K562 (cell line): ENCODE measurements around the gene CHCHD1.

Source experiments
- CHD1 ChIP-seq: fragments of 200-600 bp; sonication (generic); IDR thresholded peaks from one replicate; pipeline ENCODE4 v1.6.1; 2012; ENCODE audit warnings: mild to moderate bottlenecking, moderate library complexity, low read length, inconsistent platforms
- HCFC1 ChIP-seq: IDR thresholded peaks from 2 replicates; pipeline ENCODE4 v1.6.1; 2012; ENCODE audit warnings: low read depth, low read length, improper control_type of control experiment
- HDAC6 ChIP-seq: IDR thresholded peaks from 2 replicates; pipeline ENCODE4 v1.6.1; 2012; ENCODE audit warnings: low read depth, mild to moderate bottlenecking, control low read depth, inconsistent platforms, low read length, moderate library complexity
- SMAD1 ChIP-seq: fragments of 150-350 bp; IDR thresholded peaks from 2 replicates; pipeline ENCODE4 v1.6.1; 2014; ENCODE audit warnings: low read length, low read depth; ENCODE audit not compliant: partially characterized antibody
- TARDBP ChIP-seq: fragments of 450-650 bp; IDR thresholded peaks from 2 replicates; pipeline ENCODE4 v1.6.1; 2016
- ZNF830 ChIP-seq: fragments of 250-450 bp; sonication (Bioruptor Pico); IDR thresholded peaks from 2 replicates; pipeline ENCODE4 v1.5.0; 2021; ENCODE audit warnings: mild to moderate bottlenecking

DNA sequence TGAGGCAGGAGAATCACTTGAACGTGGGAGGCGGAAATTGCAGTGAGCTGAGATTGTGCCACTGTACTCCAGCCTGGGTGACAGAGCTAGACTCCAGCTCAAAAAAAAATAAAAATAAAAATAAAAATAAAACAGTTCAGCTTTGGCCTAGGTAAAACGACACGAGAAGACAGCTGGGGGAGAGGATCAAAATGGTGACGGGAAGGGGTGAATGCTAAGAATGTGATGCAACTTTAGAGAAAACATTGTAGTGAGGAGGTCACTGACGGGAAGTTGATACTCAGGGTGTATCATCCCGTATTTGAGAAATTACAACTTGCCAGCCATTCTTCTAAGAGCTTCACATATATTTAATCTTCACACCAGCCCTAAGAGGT lies 28.5 kb downstream of the CHCHD1 start:
- TF ChIP-seq ZNF830 (CRISPR knock-in tag) (no peak), CHD1 (no peak), HDAC6 (no peak), TARDBP (no peak), HCFC1 (no peak), SMAD1 (no peak)
